HG03175 (cell line): Measurements from ENCODE around the gene DDAH1.
"Not testable (repeated sequence)": the region's sequence is repeated elsewhere in the genome, so short reads cannot be mapped to it uniquely, and the experiment has no call there.

ENCODE experiments used
- ATAC-seq: cut with Tn5 transposase; IDR thresholded peaks from one replicate; pipeline ENCODE4 v1.9.1; 2021; ENCODE audit warnings: mild to moderate bottlenecking, moderate library complexity; ENCODE audit not compliant: unreplicated experiment

The DDAH1 gene

DNA sequence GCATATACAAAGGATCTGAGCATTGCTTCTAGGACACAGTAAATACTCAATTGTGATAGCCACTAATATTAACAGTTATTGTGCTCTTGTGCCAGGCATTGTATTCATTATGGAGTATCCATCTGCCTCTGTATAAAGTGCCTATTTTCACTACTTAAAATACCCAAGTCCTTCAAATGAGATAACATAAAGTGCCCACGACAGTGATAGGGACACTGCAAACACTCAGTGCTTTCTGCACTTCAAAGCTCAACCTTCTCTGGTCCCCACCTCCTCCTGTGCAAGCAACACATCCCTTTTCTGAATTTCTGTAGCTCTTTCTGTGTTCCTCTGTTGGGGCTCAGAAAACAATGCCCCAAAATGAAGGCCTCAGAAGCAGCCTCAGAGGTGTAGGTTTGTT is 6.6 kb upstream of the DDAH1 start:
- ATAC-seq, result no peak

DNA sequence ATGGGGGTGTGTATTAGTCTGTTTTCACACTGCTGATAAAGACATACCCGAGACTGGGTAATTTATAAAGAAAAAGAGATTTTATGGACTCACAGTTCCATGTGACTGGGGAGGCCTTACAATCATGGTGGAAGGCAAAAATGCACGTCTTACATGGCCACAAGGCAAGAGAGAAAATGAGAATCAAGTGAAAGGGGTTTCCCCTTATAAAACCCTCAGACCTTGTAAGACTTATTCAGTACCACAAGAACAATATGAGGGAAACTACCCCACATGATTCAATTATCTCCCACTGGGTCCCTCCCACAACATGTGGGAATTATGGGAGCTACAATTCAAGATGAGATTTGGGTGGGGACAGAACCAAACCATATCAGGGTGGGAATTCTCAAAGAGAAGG is 5.2 kb upstream of the DDAH1 start:
- ATAC-seq, result not testable (repeated sequence)

DNA sequence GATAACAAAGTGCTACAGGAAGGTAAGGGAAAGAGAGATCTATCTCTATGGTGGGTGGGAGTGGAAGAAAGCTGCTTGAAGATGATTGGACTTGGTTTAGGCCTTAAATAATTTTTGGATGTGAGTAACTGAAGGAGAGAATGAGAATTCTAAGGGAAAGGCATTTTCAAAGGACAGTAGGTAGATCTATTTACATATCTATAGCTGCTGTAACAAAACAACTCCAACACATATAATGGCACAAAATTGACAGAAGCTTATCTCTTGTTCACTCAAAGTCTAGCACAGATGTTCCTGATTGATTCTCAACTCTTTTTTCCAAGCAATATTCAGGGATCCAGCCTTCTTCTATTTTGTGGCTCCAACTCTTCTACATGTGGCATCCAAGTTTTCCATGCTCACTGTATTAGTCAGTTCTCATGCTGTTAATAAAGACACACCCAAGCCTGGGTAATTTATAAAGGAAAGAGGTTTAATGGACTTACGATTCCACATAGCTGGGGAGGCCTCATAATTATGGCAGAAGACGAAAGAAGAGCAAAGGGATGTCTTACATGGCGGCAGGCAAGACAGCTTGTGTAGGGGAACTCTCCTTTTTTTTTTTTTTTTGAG is 3.1 kb upstream of the DDAH1 start:
- no peak for ATAC-seq

DNA sequence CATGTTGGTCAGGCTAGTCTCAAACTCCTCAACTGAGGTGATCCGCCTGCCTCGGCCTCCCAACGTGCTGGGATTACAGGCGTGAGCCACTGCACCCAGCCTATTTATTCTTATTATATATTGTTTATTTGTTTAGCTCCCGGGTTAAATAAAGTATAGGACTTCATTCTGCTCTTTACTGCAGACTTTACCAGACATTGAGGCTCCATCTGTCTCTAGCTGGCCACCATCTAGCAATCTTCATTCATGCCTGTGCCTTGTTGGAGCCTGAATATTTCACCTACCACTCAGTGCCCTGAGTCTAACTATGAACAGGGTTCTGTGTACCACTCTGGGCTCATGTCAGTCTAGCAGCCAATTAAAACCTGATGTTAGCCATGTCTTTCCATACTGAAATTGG is 2.1 kb upstream of the DDAH1 start:
- no peak for ATAC-seq

DNA sequence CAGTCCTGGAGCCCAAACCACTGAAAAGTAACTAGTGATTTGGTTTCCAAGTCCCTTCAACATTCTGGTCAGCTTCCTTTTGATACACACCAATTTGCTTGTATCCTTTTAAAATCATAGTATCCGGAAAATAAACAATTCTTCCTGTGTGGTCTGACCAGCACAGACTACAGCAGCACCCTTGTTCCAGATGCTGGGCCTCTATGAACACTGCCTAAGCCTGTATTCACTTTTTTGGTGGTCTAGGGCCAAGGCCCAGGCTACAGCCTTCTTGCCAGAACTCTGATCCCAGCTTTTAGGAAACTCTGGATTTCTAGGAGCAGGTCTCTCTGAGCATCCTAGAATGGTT is 801 bp upstream of the DDAH1 start:
- no peak for ATAC-seq

DNA sequence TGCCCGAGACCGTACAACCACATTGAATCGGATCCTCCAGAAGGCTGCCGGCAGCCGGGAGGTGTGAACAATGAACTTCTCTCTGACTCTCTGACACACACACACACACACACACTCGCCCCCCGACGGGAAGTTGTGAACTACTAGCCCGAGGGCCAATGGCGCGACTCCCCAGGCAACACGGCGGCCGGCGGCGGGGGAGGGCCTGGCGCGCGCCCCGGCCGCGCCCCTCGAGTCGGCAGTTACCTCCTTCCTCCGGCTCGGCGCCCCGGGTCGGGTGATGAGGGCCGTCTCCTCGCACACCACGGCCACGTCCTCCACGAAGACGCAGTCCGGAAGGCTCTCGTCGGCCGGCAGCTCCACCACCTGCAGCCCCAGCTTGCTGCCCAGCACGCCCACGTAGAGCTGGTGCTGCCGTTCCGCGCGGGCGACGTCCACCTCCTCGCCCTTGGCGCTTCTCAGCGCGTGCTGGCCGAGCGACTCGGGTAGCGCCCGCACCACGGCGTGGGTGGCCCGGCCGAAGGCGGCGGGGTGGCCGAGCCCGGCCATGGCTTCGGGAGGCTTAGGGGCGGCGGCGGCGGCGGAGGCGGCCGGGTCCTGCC is 361 bp downstream of the DDAH1 start:
- peak; percentile 65 for ATAC-seq

DNA sequence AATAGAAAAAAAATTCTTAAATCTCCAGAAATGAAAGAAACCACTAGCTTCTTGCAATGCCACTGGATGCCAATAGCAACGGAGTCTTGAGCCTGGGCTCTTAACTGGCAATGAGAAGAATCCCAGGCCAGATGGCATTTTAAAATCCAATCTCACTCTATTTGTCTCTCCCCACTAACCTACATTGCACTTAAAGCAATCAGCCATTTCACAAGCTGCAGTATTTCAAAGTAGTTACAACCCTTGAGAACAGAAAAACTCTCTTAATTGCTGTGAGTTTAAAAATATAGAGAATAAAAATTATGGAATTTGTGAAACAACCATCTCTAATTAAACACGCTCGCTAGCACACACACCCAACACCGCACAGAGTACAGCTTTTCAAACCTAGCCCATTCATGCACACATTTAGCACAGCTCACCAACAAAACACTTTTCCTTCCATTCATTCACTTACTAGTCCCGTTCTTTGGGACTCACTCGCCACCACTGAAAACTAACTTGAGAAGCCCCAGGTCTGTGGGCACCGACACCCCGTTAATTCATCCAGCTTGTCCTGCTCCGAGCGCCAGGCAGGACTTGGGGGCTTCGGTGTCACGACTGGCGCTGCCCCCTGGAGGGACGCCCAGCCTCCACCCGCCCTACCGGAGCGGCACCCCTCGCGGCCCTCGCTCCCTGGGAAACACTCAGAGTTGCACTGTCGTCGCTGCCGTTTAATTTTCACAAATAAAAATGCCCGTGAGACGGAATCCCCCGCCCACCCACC is 1.0 kb downstream of the DDAH1 start:
- no peak for ATAC-seq

DNA sequence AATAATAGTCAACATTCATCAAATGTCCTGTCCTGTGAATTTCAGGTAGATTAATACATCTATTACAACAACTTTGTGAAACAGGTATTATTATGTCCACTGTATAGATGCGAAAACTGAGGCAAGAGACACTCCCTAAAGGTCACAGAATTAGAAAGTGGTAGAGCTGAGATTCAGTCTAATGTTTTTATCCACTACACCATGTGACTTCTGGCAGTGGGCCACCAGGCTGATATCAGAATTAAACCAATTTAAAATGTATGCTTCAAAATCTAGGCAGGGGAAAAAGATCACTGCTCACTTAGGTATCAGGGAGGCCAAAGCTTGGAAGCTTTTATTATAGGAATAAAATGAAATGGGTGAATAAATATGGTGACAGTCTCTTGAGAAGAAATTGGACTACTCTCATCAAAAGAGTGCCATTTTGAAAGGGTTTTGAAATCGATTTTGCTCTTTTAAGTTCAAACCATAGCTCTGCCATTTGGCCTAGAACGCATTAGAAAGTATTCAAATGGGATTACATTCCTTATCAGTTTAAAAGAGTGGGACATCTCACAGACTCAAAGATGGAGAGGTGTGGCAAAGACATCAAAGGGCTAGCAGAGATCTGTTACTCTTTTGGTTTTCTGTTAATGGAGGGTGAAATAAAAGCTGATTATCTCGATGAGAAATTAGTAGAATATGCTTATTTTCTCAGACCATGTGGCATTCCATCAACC is 1.9 kb downstream of the DDAH1 start:
- ATAC-seq, result no peak

DNA sequence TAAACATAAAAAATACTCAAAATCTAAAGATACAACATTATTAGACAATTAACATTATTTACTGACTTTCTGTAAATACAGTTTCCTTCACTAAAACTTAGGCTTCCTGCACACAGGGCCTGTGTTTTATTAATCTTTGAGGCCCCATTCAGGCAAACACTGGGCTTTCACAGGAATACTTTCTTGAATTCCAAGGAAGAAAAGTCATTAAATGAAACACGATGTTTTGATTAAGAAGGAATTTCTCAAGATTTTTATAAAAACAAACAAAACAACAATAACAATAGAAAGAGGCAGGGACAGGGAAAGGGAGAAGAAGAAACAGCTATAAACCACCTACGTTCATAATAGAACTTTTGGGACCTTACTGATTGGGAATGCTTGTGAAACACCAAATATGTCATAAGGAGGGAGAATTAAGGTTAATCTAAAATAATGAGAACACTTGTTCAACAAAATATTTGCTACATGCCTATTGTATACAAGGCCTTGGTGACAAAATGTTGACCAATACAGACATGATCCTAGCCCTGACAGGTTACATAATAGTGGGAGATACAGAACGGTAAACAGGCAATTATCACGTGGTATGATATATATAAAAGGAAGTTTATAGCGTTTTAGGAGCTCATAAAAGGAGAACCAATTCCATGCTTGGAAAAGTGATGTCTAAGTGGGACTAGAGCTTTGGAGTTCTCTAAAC is 3.6 kb downstream of the DDAH1 start:
- no peak for ATAC-seq

DNA sequence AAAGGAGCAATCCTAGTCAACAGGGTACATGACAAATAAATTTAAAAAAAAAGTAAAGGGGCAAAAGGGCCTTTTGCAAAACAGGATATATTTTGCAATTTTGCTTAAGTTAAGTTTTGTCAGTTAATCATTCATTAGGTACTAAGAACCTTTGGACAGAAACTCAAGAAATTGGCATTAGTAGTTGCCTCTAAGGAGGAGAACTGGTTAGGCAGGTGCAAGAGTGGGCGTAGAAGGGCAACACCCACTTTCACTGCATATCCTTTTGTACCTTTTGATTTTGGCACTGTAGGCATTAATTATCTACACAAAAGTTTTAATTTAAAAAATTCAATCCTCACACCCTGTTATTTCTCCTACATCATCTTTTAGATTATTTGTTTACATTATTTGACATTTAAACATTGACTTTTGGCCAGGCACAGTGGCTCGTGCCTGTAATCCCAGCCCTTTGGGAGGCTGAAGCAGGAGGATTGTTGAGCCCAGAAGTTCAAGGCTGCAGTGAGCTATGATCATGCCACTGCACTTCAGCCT is 4.3 kb downstream of the DDAH1 start:
- ATAC-seq, result no peak

DNA sequence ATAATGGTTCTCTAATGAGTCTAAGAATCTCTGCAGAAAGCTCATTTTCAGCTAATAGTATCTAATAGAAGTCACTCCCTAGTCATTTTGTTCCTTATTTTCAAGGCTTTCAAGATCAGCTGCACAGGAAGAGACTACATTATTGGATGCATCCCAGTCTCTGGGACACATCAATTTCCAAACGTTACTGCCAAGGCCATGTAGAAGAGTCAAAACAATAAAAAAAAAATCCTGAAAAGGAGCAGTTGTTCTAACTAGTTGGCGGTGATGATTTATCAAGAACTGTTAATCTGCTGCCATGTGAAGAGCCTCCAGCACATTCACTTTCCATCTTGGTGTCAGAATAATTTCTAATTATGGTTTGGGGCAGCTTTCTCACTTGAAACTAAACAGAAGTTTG is 5.7 kb downstream of the DDAH1 start:
- ATAC-seq, result no peak

DNA sequence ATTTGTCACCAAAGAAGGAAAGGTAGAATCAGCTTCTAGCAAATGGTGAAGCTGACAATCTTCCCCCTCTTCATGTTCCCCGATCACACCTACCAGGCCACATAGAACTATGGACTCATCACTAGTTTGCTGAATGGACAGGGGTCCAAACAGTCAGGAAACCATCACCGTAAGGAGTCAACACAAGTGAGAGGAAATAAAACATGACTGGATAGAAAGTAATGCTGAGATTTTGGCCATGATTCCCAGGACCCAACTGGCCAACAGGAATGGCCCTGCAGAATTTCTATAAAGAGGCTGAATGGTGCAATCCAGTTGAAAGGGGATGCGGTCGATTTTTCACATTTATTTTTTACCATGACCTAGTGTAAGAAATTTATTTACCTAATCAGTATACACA is 10.7 kb downstream of the DDAH1 start:
- ATAC-seq, result no peak

DNA sequence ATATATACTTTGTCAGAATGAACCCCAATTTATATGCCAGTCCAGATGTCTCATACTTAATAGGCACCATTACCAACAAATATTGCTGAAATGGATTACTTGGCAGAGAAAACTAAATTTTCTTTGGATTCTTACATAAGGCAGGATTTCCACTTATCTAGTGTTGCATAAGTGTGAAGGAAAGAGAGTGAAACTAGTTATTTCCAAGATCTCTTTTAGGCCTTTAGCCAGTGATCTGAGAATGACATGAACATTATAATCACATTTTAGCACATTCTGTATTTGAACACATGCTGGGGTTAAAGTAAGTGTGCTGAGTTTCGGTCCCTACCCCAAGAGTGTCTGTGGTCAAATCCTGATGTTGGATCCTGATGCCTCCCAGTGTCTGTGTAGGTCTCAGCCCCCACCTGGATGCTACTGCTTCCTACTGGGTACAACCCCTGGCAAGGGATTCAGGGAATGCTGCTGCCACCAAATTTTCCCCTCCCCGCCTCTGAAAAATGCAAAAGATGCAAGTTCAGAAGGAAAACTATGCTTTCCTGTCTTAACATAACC is 11.2 kb downstream of the DDAH1 start:
- ATAC-seq, result no peak

DNA sequence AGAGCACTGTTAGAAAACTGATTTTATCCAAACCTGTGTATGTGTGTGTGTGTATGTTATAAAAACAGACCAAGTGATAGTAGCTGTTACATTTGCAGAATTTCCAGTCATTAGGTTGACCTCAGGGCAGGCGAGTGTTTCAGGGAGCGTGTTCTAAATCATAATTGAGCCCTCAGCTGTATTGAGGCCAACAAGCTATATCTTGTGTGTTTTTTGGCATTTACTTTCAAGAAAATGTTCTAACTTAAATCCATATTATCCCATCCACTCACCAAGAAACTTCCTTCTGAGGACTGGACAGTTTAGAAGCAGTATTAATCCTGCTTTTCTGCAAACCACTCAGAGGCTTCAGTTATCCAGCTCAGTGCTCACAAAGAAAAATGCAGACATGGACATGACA is 12.0 kb downstream of the DDAH1 start:
- ATAC-seq, result no peak

DNA sequence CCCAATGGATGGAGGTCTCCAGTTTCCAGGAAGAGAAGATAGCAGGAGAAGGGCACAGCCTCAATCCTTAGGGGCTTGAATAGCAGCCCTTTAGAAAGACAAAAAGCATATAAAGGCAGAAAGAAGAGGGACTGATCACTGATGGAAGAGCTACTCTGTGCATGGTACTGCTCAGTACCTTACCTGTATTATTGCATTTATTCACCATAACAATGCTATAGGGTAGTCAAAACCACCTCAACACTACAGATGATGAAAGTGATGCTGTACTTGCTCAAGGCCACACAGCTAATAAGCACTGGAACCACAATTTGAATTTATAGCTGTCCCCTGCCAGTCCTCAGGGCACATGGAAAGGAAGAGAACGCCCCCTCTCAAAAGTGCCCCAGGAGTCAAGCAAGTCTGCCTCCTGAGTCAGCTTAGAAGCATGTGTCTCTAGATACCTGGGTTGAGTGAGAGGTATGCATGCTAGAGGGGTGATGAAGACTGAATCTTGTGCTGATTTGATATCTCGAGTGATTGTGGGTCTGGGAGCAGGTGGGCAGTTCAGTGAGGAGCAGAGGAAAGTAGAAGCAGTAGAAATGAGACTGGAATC is 13.6 kb downstream of the DDAH1 start:
- no peak for ATAC-seq

DNA sequence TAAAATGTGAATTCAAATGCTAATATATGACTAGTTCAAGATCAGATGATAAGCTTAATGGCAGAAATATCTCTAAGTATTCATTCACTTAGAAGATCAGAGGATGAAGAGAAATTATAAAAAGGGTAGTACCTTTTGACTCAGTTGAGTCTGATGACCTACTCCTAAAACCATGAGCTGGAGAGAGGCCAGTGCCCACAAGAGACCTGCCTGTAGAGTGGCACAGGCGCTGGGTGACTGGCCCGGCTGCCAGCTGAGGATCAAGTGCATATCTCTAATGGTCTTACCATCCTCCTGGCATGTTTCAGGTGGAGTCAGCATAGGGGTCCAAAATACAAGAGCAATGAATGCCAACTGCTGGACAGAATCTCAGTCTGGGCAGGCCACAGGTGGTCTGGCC is 14.1 kb downstream of the DDAH1 start:
- ATAC-seq, result no peak

DNA sequence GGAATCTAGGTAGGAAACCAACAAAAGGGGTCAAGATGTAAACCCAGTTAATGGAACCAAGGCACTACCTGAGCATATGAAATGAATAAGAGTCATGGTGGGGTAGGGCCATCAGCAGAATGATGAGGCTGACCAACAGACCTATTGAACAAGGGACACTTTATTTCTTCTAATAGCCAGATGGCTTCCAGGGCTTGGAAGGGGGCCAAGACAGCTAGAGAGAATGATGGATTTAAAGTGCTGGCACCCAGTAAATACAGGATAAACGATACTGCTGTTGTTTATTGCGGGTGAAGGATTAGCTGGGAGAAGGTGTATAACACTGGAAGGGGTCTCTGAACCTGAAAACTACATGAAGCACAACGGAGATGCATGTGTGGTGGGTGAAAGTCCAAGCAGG is 15.6 kb downstream of the DDAH1 start:
- no peak for ATAC-seq

DNA sequence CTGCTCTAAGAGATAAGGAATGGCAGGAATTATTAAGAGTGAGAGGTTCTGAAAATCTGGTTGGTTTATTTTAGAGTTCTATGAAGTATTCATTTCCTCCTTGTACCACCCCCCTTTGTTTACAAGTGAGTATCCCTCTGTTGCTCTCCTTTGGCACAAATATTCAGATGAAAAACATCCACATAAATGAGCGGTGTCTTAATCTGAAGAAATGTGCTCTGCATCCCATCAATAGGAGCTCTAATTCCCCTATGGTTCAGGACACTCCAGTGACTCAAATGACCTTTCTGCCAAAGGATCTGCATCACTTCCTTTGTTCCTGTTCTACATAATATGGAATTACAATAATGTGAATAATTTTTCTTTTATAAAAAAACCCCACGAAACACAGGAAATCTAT is 16.6 kb downstream of the DDAH1 start:
- no peak for ATAC-seq

DNA sequence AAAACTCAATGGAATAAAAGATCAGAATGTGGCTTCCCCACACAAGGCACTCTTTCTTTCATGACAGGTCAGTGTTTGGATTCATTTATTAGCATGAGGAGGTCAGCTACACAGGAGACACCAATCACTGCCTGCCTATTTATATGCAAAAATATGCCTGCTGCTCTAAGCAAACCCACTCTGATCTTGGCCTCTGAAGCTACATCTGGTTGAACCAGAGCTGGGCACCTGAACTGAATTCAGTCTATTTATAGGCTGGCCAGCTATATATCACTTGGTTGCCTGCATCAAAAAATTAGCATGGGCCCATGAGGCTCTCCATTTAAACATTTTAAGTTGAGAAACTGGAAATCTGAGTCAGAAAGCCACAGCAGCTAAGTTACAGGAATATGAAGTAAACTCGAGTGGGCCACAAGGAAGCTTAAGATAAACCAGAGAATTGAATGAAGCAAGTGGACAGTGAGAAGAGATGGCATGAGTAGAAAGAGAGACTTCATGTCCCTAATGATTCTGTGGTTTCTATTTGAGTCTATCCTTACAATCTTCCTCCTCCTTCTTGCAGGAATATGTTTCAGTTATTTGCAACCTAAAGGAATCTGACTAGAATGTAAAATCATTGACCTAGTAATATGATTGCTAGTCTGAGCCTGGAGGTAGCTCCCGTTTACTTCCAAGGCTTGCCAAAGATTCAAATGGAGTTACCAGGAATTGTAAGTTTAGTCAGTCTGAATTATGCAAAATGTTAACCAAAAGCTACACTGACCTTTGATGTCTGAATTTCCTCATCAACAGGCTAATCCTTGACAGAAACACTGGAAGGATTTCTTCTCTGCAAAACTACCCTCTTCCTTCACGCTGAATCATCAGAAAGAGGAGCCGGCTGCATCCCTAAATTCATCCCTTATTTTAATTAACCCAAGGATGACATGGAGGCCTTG is 17.7 kb downstream of the DDAH1 start:
- ATAC-seq, result no peak
